Measurements from ENCODE around the gene S100A10. TPM values are rescaled to one million over a fixed set of nuclear protein-coding genes. Genes with fewer than 3 reads are reported as not detected.

Gene S100A10
- total RNA-seq, 1 donor from 2014 or later: 36.0 TPM

DNA sequence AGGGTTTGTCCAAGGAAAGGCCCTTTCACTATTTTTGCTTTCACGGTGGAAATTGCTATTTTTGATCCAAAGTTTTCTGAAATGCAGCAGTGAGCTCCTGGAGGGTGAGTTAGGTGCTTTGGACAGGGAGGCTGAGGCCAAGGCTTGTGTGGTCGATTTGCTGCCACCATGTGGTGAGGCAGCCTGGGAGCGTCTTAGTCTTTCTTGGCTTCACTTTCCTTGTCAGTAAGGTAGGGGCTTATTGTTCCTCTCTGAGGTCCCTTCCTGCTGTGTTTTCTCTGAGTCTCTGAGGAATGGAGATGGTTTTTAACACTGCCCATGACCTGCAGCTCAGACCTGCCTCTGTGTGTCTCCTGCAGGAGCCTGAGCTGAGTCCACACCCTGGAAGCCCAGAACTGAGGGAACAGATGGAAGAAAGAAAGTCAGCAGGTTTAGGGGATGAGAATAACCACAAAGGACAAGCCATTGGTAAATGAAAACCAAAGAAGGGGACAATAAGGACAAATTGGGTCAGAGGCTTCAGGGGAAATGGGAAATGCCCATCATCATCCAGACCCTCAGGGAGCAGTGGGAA lies 20.1 kb upstream of the S100A10 start:
- peak; percentile 60 for DNase-seq (ENCODE audit: low read depth)

DNA sequence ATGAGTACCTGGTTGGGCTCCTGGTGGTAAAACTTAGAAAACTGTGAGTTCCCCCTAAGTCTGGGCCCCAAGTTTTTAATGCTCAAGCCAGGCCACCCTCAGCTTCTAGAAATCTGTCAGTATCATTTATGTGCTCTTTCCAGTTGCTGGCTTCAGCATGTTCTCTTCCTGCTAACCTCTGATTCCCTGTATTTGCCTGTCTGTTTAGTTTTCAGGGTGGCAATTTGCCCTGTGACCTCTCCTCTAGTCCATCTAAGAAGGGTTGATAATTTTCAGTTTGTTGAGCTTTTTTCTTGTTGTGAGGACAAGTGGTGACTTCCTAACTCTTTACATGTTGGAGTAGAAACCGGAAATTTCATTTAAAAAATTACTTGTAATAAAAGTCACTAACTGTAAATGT lies 16.0 kb upstream of the S100A10 start:
- no peak for DNase-seq (ENCODE audit: low read depth)

DNA sequence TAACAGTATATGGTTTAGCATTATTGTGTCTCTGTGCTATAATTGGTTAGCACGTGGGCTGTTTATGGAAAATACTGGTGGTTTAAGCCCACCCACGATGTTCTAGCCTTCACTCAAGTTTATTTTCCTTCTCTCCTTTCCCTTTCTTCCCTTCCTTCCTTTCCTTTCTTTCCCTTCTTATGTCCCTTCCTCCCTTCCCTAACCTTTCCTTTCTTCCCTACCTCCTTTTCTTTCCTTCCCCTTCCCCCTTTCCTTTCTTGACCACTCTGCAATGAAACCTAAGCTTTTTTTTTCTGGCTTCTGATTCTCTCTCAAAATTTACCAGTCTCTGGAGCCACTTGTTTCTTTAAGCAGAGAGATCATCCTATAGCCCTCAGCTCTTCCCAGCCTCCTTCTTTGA lies 13.4 kb upstream of the S100A10 start:
- DNase-seq (ENCODE audit: low read depth): no peak

DNA sequence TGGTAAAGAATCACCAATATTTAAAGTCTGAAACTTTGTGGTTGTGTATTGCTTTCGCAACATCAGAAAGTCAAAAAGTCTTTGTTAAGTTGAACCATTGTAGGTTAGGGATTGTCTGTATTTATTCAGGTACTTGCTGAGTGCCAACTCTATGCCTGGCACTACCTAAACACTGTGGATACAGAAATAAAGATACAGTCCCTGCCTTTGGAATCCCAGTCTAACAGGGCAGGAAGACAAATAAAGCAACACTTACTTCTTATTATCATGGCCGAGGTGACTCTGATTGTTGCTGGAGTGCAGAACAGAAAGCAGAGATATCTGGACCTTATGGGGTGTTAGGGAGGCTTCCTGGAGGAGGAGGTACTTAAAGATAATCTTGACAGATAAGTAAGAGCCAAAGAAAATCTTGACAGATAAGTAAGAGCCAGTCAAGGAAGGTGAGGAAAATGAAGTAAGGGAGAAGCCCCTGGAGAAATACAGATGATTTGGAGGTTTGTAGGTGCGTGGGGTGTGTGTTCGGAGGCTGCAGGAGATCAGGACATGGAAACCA lies 11.8 kb upstream of the S100A10 start:
- no peak for DNase-seq (ENCODE audit: low read depth)

DNA sequence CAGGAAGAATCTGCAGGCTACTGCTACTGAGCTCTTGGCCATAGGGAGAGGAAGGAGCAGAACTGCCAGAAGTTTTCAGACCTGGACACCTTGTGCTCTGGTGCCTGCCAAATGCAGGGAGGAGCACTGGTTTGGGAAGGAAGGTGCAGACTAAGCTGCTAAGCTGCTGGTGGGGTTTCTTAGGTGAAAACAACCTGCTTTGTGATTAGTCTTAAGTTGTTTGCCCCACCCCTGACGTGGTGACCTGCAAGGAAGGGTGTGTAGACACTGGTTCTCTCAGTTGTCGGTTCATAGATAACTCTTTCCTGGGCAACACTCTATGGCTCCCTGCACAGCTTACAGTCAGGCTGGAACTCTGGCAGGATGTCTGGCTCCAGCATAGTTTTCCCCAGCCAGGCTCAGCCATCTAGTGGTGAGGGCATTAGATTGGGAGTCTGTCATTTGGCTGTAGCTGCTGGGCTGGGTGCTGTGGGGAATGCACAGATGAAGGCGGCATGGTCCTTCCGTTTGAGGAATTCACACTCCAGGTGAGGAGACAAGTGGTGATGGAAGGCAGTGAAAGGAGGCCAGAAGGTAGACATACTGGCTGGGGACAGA lies 10.3 kb upstream of the S100A10 start:
- DNase-seq (ENCODE audit: low read depth): peak; percentile 47

DNA sequence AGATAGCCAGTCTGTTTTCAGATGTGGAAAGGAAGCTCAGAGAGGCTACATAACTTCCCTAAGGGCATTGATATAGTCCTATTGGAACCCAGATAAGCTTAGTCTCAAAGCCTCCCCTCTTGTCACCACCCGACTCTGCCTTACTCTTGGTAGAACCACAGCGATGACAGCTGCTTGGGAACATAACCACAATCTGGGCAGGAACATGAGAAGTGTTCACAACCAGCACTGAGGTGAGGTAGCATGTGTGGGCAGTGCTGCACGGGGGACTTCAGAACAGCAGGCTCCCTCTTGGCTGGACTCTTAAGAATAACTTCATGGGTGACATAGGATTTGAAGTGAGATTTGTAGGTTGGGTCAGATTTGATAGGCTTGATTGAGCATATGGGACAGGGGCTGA lies 9.3 kb upstream of the S100A10 start:
- DNase-seq (ENCODE audit: low read depth): peak; percentile 95

DNA sequence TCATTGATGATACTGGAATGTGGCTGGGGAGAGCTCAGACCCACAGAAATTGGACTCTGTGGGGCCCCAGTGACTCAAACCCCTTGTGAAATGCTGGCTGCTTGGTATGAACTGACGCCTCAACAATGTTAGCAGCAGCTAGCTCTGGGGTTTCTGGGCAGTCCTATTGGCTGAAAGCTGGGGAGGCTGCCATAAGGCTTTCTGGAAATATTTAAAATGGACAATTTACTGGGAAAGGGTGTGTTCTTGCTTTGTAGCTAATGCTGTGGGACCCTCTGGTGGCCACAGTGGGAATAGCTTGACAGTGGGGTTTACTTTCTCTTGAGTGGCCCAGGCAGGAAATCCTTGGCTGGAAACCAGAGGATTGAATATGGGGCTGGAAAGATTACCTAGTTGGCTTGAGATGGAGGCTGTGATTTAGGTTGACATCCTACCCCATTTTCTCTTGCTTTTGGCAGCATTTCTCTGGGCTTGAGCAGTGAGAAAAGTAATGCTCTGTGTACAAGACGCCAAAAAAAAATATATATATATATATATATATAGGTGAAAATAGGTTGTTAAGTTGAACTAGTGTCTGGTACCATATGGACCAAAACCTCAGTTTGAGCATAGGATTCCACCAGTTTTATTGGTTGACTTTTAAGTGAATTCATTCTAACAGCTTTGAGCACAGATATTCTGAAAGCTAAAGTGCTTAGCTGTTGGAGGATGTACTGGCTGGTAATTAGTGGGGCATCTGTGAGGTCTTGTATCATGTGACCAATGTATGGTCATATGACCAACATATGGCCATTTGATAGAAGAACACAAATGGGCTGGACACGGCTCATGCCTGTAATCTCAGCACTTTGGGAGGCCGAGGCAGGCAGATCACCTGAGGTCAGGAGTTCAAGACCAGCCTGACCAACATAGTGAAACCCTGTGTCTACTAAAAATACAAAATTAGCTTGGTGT lies 8.2 kb upstream of the S100A10 start:
- peak; percentile 93 for DNase-seq (ENCODE audit: low read depth)

DNA sequence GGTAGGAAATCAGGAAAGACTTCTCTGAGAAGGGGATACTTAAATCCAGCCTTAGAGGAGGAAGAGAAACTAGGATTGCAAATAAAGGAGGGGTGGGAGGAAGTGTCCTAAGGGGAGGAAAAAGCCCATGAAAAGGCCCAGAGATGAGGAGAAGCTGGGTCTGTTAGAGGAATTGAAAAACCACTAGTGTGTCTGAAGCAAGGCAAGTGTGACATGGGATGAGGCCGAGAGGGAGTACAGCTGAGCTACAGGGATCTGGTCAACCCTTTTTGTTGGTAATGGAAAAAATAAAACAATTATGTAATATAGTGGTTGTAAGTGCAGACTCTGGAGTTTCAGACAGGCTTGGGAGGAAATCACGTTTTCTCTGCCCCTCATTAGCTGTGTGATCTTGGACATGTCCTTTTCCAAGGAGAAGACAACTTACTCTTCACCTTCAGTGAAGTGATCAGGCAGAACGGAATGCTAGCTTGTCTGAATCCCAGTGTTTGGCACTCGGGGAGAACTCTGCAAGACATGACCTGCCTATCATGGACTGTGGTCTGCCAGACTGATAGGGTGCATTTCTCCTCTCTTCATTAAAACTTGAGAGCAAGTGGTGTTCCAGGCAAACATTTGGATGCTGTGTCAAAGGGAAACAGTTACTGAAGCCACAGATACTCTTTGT lies 7.4 kb upstream of the S100A10 start:
- no peak for DNase-seq (ENCODE audit: low read depth)

DNA sequence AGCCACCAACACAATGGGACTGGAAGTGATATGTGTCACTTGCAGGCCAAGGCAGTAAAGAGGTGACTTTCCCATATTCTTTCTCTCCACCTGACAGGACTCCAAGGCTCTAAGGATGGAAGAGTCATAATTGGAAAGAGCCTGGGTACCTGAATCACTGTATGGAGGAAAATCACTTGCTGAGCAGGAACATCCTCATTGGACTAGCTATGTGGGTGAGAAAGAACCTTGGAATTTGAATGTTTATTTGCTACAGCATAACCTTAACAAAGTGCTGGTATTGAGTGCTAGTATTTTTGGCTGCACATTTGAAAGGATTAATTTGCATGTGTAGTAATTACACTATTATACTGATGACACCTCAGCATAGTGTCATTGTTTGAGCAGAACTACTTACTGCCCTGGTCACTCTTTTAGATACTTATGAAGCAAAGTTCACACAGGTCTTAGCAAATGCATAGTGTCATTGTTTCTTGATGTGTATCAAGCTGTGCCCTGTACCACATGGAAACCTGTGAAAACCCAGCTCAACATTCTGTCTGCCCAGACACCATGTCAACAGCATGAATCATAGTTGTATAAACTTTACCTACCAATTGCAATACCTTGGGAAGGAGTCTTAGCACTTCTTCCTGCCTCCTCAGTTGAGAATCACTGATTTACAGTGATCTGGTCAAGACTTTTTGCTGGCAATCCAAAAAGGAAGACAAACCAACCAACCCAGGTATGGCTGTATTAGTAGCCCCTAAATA lies 5.1 kb upstream of the S100A10 start:
- no peak for DNase-seq (ENCODE audit: low read depth)

DNA sequence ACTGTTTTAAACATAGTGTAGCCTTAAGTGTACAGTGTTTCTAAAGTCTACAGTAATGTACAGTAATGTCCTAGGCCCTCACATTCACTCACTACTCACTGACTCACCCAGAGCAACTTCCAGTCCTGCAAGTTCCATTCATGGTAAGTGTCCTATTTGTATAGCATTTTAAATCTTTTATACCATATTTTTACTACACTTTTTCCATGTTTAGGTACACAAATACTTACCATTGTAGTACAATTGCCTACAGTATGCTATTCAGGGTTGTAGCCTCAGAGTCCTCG lies 3.6 kb upstream of the S100A10 start:
- DNase-seq (ENCODE audit: low read depth): no peak

DNA sequence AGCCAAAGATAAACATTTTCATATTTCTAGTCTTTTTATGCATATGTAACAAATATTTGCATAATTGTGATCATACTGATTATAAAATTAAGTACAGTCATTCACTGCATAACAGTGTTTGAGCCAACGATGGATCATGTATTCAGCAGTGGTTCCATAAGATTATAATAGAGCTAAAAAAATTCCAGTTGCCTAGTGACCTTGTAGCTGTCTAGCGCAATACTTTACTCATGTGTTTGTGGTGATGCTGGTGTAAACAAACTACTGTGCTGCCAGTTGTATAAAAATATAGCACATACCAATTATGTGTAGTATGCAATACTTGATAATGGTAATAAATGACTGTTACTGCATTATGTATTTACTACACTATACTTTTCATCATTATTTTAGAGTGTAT lies 2.1 kb upstream of the S100A10 start:
- no peak for DNase-seq (ENCODE audit: low read depth)

DNA sequence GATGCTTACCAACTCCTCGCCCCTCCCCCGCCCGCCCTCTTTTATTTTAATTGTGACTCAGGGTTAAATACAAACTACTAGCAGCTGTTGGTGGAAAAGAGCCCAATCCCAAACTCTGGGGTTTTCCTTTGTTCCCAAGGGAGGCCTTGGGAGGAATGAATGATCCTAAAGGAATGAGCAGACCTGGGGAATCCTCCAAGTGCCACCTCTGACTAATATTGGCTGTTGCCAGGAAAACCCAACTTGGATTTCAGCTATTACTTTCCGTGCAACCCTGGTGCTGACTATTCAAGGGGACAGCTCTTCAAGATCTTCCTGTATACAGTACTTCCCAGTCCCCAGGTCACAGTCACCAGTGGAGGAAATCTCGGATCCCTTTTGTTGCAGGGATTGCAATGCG lies 1.3 kb upstream of the S100A10 start:
- DNase-seq (ENCODE audit: low read depth): peak; percentile 99

DNA sequence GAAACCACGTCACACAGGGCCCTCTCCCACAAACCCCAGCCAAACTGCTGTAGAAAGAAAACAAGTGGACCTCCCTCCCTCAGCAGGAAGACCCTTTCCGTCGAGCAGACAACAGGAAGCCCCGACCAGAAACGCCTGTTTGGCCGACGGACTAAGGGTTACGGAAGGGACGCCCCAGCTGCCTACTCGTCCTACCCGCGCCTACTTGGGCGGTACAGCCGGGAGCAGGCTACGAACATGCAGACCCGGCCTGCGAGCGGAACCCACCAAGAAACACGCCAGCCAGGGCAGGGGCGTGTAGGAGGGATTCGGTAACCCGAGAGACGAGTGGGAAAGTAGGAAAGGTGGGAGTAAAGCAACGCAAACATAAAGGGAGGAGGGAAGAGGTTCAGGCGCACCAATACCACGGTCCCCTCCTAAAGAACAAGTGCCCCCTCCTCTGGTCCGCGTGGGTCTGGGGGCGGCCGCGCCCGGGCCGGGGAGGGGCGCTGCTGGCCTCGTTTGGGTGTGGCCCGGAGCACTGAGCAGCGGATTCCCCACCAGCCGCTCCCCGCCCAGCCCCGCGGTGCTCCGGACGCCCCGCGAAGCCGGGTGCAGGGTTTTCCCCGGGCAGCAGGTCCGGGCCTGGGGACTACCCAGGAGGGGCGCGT lies 450 bp downstream of the S100A10 start:
- DNase-seq (ENCODE audit: low read depth): peak; percentile 58

DNA sequence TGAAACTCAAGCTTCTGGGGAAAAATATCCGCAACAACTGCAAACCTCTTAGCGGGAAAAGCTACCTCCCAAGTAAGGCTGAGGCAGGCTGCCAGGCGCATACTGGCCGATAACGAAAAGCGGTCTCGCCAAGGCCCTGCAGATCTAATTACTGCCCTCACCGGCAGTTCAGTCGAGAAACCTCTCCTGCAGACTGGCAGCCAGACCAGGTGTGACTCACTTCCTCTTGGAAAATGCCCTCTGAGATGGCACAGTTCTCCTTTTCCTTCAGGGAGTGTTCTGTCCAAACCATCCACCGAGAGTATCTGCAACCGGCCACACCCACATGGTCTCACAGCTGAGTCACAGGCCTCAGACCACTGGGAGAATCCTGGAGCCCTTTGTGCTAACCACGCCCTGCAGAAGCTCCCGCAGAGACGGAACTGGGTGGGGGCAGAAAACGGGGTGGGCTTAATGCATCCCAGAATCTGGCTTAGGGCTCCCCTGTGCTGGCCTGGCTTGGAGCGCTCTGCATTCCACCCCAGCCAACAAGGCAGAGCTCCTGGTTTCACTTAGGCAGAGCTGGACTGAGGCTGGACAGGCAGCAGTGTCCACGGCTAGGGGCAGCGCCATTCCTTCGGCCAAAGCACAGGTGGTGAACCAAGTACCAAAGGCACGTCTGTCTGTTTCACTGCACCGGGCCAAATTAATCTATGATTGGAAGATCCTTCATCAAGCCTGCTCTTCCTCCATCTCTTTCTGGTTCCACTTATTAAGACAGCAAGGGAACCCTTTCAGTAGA lies 1.2 kb downstream of the S100A10 start:
- peak; percentile 98 for DNase-seq (ENCODE audit: low read depth)

DNA sequence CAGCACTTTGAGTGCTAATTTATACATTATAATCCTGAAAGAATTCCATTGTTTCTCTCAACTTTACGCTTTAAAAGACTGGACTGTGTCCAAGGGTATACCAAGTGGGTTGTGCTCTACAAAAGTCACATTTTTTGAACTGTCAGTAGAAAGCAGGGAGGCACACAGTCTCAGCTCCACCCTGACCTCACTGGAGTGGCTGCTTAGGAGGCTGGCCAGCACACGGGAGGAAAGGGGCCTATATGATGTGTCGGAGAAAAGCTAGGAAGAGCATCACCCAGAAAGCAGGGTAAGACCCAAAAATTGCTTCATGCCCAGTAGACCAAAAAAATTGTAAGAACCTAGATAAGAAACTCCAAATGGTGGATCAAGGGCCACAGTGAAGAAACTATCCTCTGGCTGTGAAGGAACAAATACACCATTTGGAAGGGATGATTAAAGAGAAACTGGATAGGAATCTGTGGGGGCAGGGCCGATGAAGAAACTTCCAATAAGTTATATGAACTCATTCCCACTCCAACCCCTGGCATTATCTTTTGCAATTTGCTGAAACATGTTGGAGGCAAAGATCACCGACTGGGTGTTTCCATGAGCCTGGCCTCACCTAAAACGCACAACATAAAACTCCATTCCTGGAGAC lies 1.9 kb downstream of the S100A10 start:
- no peak for DNase-seq (ENCODE audit: low read depth)

DNA sequence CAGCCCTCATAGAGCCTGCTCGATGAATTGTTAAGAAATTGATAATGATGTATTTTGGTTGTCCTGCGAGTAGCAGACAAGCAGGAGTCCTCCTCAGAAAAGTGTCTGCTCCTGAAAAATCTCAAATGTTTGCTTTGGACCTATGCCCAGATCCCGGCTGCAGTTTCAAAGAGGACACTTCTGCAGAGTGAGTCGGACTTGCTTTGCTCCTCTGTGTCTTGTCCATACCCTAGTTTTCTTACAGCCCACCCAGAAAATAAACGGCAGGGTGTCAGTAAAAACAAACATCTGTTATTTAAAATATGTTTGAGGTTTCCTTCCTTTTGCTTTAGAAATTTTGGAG lies 2.8 kb downstream of the S100A10 start:
- DNase-seq (ENCODE audit: low read depth): peak; percentile 67

DNA sequence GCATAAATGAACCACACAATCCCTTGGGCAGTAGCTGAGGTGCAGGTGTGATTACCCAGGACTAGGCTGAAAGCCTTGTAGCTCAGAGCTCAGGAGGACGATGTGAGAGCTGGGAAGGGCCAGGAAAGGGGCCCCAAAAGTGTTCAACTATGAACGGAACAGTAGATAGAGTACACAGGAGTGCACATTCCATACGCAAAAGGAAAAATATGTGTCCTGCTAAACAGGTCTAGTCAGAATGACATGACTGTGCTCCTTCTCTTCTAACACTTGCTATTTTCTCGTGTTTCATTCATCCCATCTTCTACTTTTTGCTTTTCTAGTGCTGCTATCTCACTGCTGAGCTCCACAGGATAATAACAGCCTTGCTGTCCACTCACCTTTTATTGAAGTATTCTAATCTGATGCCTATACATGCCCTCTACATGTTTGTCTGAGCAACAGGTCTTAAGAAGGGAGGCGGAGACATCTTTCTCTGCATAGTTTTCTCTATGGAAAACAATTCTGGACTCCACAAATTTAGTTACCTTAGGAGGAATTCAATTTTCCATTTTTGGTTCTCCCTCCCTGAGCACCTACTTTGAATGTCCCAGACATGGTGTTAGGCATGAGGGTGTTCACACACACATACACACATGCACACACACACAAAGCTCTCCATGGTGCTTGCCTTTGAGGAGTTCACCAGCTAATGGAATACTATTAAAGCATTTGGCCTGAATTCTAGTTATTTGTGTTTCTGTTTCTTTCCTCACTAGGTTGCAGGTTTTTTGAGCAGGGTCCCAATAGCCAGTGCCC lies 3.4 kb downstream of the S100A10 start:
- no peak for DNase-seq (ENCODE audit: low read depth)

DNA sequence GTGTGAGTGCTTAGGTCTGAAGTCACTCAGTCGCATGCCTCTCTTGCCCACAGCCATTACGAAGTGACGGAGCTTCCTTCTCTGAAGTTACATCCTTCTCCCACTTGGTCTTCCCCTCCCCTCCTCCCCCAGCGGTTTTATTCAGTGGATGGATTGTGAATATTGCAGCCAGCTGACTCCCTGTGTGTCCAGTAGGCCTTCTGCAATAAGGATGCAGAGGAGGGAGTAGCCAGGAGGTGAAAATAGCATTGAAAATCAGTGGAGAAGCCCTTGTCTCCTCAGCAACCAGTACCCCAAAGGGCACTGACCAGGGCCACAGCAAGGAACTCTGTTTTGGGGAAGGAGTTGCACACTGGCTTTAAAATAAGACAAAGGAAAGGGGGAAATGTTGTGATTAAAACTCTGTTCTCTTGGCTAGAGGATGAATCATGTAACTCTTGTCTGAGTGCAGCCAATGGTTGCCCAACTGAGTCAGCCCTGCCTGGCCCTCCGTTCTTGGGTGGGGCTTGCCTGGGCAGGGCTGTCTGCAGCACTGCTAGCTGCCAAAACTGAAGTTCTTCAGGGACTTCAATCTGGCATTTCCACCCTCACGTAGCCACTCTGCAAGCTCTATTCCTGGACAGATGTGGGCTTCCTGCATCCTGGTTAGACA lies 4.3 kb downstream of the S100A10 start:
- DNase-seq (ENCODE audit: low read depth): peak; percentile 84

Data from myocyte (in vitro differentiated cells).